NOMO-1 treated with dmso at 0.1 percent for 144 hours (cell line): ENCODE results near the gene KCNK5.

Experiments used
- DNase-seq: peaks from one replicate; lab custom pipeline; 2025; ENCODE audit not compliant: unreplicated experiment; lab: John Stamatoyannopoulos, UW

Gene KCNK5

GRCh38 chr6:39178235-39178634 is 51.0 kb downstream of the KCNK5 start:
- DNase-seq: no peak

- DNase-seq: no peak
These were observed 52.1 kb downstream of the KCNK5 start for GRCh38 chr6:39177130-39177529.

- DNase-seq: peak; percentile 53
These were observed 56.0 kb downstream of the KCNK5 start for GRCh38 chr6:39173270-39173669.

- no peak for DNase-seq
These were observed 56.9 kb downstream of the KCNK5 start for GRCh38 chr6:39172377-39172757.

GRCh38 chr6:39171489-39172376 is 57.5 kb downstream of the KCNK5 start:
- DNase-seq: no peak

GRCh38 chr6:39170860-39171259 is 58.4 kb downstream of the KCNK5 start:
- DNase-seq: no peak

- DNase-seq: no peak
These were observed 58.9 kb downstream of the KCNK5 start for GRCh38 chr6:39170389-39170788.

GRCh38 chr6:39169448-39170344 is 59.6 kb downstream of the KCNK5 start:
- DNase-seq: no peak

- DNase-seq: no peak
These were observed 61.2 kb downstream of the KCNK5 start for GRCh38 chr6:39167866-39168625.

- DNase-seq: no peak
These were observed 62.0 kb downstream of the KCNK5 start for GRCh38 chr6:39167321-39167720.

- DNase-seq: no peak
These were observed 62.4 kb downstream of the KCNK5 start for GRCh38 chr6:39166912-39167290.

- peak; percentile 13 for DNase-seq
These were observed 62.9 kb downstream of the KCNK5 start for GRCh38 chr6:39166189-39166911.

GRCh38 chr6:39157511-39157910 is 71.8 kb downstream of the KCNK5 start:
- DNase-seq: no peak

GRCh38 chr6:39156801-39157200 is 72.5 kb downstream of the KCNK5 start:
- no peak for DNase-seq

GRCh38 chr6:39154705-39155104 is 74.6 kb downstream of the KCNK5 start:
- no peak for DNase-seq

- DNase-seq: no peak
These were observed 75.4 kb downstream of the KCNK5 start for GRCh38 chr6:39153766-39154397.

- DNase-seq: peak; percentile 39
These were observed 77.0 kb downstream of the KCNK5 start for GRCh38 chr6:39152262-39152661.

- no peak for DNase-seq
These were observed 78.1 kb downstream of the KCNK5 start for GRCh38 chr6:39151211-39151610.

GRCh38 chr6:39144481-39145173 is 84.6 kb downstream of the KCNK5 start:
- no peak for DNase-seq
